Right lobe of liver (tissue), 6 donors: ENCODE results near the gene TLCD1. TPM values are rescaled to one million over a fixed set of nuclear protein-coding genes. Genes with fewer than 3 reads are reported as not detected.
"Not testable (repeated sequence)": the region's sequence is repeated elsewhere in the genome, so short reads cannot be mapped to it uniquely, and the experiment has no call there.

Experiments used
- ATAC-seq, 4 donors: fragments of 200-7000 bp; cut with Tn5 transposase; one replicate each; pipeline ENCODE4 v1.9.1; 2020; ENCODE audit warnings: mild to moderate bottlenecking in 4 of 4, moderate library complexity in 4 of 4
- DNase-seq, 3 donors: peaks; one replicate each; pipeline ENCODE4 v3.0.0-alpha.2; 2020
- H3K27ac ChIP-seq, 3 donors: fragments of 200-600 bp; one replicate each; pipeline ENCODE4 v1.8.0; 2022
- H3K27me3 ChIP-seq, 2 donors: fragments of 200-600 bp; one replicate each; pipeline ENCODE4 v1.8.0; 2022
- H3K36me3 ChIP-seq, 4 donors: fragments of 200-600 bp; sonication (generic) in 1 of 4; one replicate each; pipeline versions ENCODE4 v1.5.1 to v1.8.0; 2017 to 2022; ENCODE audit warnings: control low read depth in 1 of 4
- H3K4me1 ChIP-seq, 4 donors: fragments of 200-600 bp; sonication (generic) in 1 of 4; one replicate each; pipeline versions ENCODE4 v1.5.1 to v1.8.0; 2017 to 2022; ENCODE audit warnings: control low read depth in 1 of 4
- H3K4me3 ChIP-seq, 3 donors: fragments of 200-600 bp; one replicate each; pipeline ENCODE4 v1.8.0; 2022
- H3K9me3 ChIP-seq, 4 donors: fragments of 200-600 bp; sonication (generic) in 1 of 4; one replicate each; pipeline versions ENCODE4 v1.5.1 to v1.8.0; 2017 to 2022; ENCODE audit warnings: control low read depth in 1 of 4
- POLR2A ChIP-seq: fragments of 450-650 bp; IDR thresholded peaks from one replicate; pipeline ENCODE4 v1.6.1; 2017; ENCODE audit warnings: antibody characterized with exemption, mild to moderate bottlenecking
- WGBS: methylation state at CpG from one replicate; pipeline ENCODE4 v1.1.6; 2018; ENCODE audit warnings: low coverage, low lambda C conversion rate; ENCODE audit not compliant: insufficient coverage; ENCODE audit errors: missing lambda C conversion rate; 5-methylcytosine and 5-hydroxymethylcytosine counted together
- intact Hi-C, 2 donors: fragments of 100-400 bp; cut with DNase I; formaldehyde crosslinking; loops; one replicate each; pipeline versions ENCODE4 v1.11.2 to v1.14.1; 2022
- total RNA-seq, 6 experiments: library from RNA; depleted of rRNA in 2 of 6; stranded (reverse); fragments of >200 nt in 2 of 6; fragmentation: NEBNext Ultra II Directional in 3 of 6; extraction: Animal tissue kit (Norgen Biotek cat#: 25700) in 3 of 6; gene quantifications; one replicate each; pipeline versions ENCODE4 v1.1.0 to v1.2.4, GENCODE V29; 2016 to 2023
- TF ChIP-seq, protein P1 (sequence below), 4 donors: fragments of 200-600 bp in 3 of 4; fragments of 450-650 bp in 1 of 4; IDR thresholded peaks; one replicate each; pipeline versions ENCODE4 v1.5.1 to v1.8.0; 2016 to 2022; ENCODE audit warnings: antibody characterized with exemption in 4 of 4, mild to moderate bottlenecking in 2 of 4
- donor health status: DM: no; HTN: yes; CAD: no.
- donor health status: DM: no; HTN: no; CAD: no.
- donor health status: DM: no; HTN: no; CAD: no.
- donor health status: DM: no; HTN: yes; CAD: no.
- donor health status: DM: no; HTN: yes; CAD: no.

Gene TLCD1
- total RNA-seq, 6 experiments from 2014 or later: 2.9 to 11.0 (median 7.0) TPM

DNA sequence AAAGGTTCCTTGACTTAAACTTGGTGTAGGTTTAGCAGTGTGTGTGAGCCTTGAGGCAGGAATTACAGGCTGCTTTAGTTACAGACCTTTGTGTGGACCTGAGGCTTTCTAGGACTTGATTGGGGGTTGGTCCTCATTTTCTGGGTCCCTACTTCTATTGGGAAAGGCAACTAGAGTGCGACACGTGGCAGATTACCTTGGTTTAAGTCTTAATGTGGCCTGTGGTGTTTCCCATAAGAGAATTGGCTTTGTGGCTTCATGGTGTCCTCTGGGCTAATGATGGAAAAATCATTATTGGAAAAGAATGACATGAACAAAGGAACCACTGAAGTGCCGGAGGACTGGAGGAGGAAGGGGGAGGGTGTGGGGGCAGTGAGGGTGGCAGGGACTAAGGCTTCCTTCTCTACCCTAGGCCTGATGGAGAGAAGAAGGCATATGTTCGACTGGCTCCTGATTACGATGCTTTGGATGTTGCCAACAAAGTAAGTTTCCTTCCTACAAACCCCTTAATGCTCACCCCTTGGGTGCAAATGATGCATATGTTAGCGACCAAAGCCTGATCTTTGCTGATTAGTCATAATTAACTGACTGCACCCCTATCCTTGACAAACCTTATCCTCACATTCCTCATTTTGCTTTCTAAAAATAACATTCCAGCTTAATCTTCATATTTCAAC, 2.7 kb downstream of the TLCD1 start:
- Histone ChIP-seq H3K27me3 (no peaks in the 10 kb centered on the region), H3K27ac (no peak overlapping the region), H3K36me3 (peaks cover 6 to 36% (median 23%) of the 10 kb centered on the region in 4 donors), H3K4me3 (no peak overlapping the region), H3K4me1 (peaks cover 0 to 29% (median 11%) of the 10 kb centered on the region in 4 donors), H3K9me3 (no peaks in the 10 kb centered on the region)
- DNase-seq: no peak
- TF ChIP-seq POLR2A: no peak
- TF ChIP-seq, protein P1, sequence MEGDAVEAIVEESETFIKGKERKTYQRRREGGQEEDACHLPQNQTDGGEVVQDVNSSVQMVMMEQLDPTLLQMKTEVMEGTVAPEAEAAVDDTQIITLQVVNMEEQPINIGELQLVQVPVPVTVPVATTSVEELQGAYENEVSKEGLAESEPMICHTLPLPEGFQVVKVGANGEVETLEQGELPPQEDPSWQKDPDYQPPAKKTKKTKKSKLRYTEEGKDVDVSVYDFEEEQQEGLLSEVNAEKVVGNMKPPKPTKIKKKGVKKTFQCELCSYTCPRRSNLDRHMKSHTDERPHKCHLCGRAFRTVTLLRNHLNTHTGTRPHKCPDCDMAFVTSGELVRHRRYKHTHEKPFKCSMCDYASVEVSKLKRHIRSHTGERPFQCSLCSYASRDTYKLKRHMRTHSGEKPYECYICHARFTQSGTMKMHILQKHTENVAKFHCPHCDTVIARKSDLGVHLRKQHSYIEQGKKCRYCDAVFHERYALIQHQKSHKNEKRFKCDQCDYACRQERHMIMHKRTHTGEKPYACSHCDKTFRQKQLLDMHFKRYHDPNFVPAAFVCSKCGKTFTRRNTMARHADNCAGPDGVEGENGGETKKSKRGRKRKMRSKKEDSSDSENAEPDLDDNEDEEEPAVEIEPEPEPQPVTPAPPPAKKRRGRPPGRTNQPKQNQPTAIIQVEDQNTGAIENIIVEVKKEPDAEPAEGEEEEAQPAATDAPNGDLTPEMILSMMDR (IDR thresholded peaks at IDR 0.05): no peak
- 77% methylated on average over 5 of the region's 6 CpGs for WGBS
- intact Hi-C loops: no loop called here
- ATAC-seq: no peak

DNA sequence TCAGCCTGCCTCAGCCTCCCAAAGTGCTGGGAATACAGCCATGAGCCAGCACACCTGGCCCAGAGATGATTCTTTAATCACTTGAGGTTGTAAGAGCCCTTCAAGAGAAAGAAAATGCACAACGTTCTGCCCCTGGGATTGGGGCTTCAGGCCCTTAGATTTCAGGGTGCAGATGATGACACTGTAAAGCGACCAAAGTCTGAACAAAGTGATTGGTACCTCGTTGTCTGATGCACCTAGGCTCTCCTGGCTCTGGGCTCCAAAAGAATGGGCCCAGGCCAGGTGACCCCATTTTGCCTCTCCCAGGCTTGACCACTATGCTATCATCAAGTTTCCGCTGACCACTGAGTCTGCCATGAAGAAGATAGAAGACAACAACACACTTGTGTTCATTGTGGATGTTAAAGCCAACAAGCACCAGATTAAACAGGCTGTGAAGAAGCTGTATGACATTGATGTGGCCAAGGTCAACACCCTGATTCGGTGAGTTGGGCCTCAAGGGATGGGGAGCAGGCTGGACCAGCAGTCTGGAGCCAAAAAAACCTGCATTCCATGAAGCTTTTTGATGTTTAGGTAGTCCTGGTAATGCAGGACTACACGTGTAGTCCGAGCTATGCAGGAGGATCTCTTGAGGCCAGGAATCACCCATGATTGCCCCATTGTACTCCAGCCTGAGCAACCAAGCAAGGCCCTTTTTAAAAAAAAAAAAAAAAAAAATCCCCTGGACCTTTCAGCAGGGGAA, 3.4 kb downstream of the TLCD1 start:
- H3K4me3 ChIP-seq: no peak overlapping the region
- WGBS: 42% methylated on average over 3 of the region's 7 CpGs
- ATAC-seq (no peak), DNase-seq (no peak)
- H3K27ac ChIP-seq: no peak overlapping the region
- TF ChIP-seq, protein P1 (IDR thresholded peaks at IDR 0.05): no peak
- TF ChIP-seq POLR2A: no peak
- H3K9me3 ChIP-seq: no peaks in the 10 kb centered on the region
- H3K4me1 ChIP-seq: peaks cover 0 to 29% (median 11%) of the 10 kb centered on the region in 4 donors
- H3K36me3 ChIP-seq: peaks cover 6 to 36% (median 23%) of the 10 kb centered on the region in 4 donors
- no peaks in the 10 kb centered on the region for H3K27me3 ChIP-seq
- intact Hi-C loops: no loop called here

DNA sequence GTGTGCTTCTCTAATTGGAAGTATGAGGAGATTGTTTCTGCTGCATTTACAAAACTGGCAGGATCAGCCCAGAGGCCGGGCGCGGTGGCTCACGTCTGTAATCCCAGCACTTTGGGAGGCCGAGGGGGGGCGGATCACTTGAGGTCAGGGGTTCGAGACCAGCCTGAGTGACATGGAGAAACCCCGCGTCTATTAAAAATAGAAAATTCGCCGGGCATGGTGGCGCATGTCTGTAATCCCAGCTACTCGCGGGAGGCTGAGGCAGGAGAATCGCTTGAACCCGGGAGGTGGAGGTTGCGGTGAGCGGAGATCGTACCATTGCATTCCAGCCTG, 5.1 kb downstream of the TLCD1 start:
- H3K9me3 ChIP-seq, DNase-seq, intact Hi-C loops, H3K27ac ChIP-seq, H3K27me3 ChIP-seq, ATAC-seq: not testable (repeated sequence)
- H3K4me1 ChIP-seq: peaks cover 0 to 27% (median 11%) of the 10 kb centered on the region in 4 donors
- peak overlapping the region; percentile 81 to 99 (median 87) for H3K4me3 ChIP-seq
- H3K36me3 ChIP-seq: peaks cover 6 to 36% (median 23%) of the 10 kb centered on the region in 4 donors
- WGBS: 38% methylated on average over 19 of the region's 19 CpGs

DNA sequence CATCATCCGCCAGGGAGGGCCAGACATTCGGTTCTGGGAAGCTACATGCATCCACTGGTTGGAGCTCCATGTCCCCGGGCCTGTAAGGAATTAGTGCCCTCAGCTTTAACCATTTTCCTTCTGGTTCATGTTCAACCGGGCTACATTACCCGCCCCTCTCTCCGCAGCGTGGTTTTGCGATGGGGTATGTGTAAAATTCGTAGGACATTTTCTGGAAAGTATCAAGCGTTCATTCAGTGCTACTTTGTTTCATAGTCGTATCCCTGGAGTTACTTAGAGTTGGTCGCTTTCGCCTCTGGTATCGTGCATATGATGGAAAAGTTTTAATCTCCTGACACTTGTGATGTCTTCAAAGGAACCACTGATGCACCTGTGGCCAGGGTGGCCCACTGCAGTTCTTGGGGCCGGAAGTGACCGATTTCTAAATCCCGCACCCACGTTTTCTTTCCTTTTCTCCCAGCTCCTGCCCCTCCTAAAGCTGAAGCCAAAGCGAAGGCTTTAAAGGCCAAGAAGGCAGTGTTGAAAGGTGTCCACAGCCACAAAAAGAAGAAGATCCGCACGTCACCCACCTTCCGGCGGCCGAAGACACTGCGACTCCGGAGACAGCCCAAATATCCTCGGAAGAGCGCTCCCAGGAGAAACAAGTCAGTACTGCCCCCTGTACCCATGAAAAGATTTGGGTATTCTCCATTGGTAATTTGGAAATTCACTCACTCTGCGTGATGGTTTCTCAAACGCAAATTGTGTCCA, 5.6 kb downstream of the TLCD1 start:
- intact Hi-C loops: no loop called here
- no peaks in the 10 kb centered on the region for H3K9me3 ChIP-seq
- H3K27ac ChIP-seq: peak overlapping the region; percentile 38 to 74 (median 67)
- peak overlapping the region; percentile 81 to 99 (median 87) for H3K4me3 ChIP-seq
- TF ChIP-seq POLR2A: no peak
- TF ChIP-seq, protein P1 (IDR thresholded peaks at IDR 0.05): no peak
- peaks cover 0 to 23% (median 10%) of the 10 kb centered on the region in 4 donors for H3K4me1 ChIP-seq
- peaks cover 6 to 36% (median 23%) of the 10 kb centered on the region in 4 donors for H3K36me3 ChIP-seq
- ATAC-seq (no peak), DNase-seq (no peak)
- H3K27me3 ChIP-seq: no peaks in the 10 kb centered on the region
- 3% methylated on average over 22 of the region's 30 CpGs for WGBS
